WTC11 (cell line): ENCODE data around the gene CKAP2L. TPM values are rescaled to one million over a fixed set of nuclear protein-coding genes. Genes with fewer than 3 reads are reported as not detected.

Experiments
- ATAC-seq: fragments of 200-7000 bp; cut with Tn5 transposase; 2 replicates; pipeline ENCODE4 v1.10.0; 2021; ENCODE audit warnings: mild to moderate bottlenecking, moderate library complexity
- CTCF ChIA-PET: fragments of 300-600 bp; sonication (Branson Sonifier 250); formaldehyde crosslinking; loops from one replicate; lab custom pipeline; 2021; ENCODE audit warnings: antibody characterized with exemption; lab: Charles Lee
- POLR2A ChIA-PET: fragments of 350-600 bp; sonication (Branson Sonifier 250); formaldehyde crosslinking; loops from one replicate; lab custom pipeline; 2021; ENCODE audit warnings: antibody characterized with exemption; lab: Charles Lee
- DNase-seq: peaks from one replicate; pipeline ENCODE4 v3.0.0; 2021; ENCODE audit warnings: low spot score
- H3K27ac Mint-ChIP-seq: 2 replicates; pipeline ENCODE4 v1.8.0; 2021; ENCODE audit warnings: mixed read lengths
- H3K27me3 Mint-ChIP-seq: 2 replicates; pipeline ENCODE4 v1.8.0; 2021; ENCODE audit warnings: low read depth, mild to moderate bottlenecking, moderate library complexity, mixed read lengths
- H3K36me3 Mint-ChIP-seq: 2 replicates; pipeline ENCODE4 v1.8.0; 2021; ENCODE audit warnings: mixed read lengths
- H3K4me1 Mint-ChIP-seq: 2 replicates; pipeline ENCODE4 v1.8.0; 2022; ENCODE audit warnings: mixed read lengths
- H3K4me3 Mint-ChIP-seq: 2 replicates; pipeline ENCODE4 v1.8.0; 2021; ENCODE audit warnings: mild to moderate bottlenecking, moderate library complexity, mixed read lengths
- H3K9me3 Mint-ChIP-seq: 2 replicates; pipeline ENCODE4 v1.8.0; 2021; ENCODE audit warnings: mixed read lengths
- ATF1 ChIP-seq: sonication (generic); formaldehyde crosslinking; IDR thresholded peaks from 2 replicates; pipeline ENCODE4 v1.8.1; 2023; ENCODE audit warnings: mild to moderate bottlenecking, moderate library complexity, missing genetic modification reagents
- E2F1 ChIP-seq: sonication (generic); formaldehyde crosslinking; IDR thresholded peaks from 2 replicates; pipeline ENCODE4 v1.8.0; 2022; ENCODE audit warnings: mild to moderate bottlenecking, missing genetic modification reagents
- E2F4 ChIP-seq: sonication (generic); formaldehyde crosslinking; IDR thresholded peaks from 2 replicates; pipeline ENCODE4 v1.8.1; 2022; ENCODE audit warnings: low read depth, mild to moderate bottlenecking, moderate library complexity, missing genetic modification reagents, borderline replicate concordance
- FOXJ3 ChIP-seq: sonication (generic); formaldehyde crosslinking; IDR thresholded peaks from 2 replicates; pipeline ENCODE4 v1.9.0; 2021; ENCODE audit warnings: missing genetic modification reagents, mild to moderate bottlenecking, borderline replicate concordance
- NFATC4 ChIP-seq: fragments of 250-450 bp; sonication (Bioruptor Pico); IDR thresholded peaks from 2 replicates; pipeline ENCODE4 v1.9.0; 2021; ENCODE audit warnings: mild to moderate bottlenecking
- NFE2L1 ChIP-seq: sonication (generic); formaldehyde crosslinking; IDR thresholded peaks from 2 replicates; pipeline ENCODE4 v1.8.1; 2023; ENCODE audit warnings: missing genetic modification reagents
- NR3C1 ChIP-seq: sonication (generic); formaldehyde crosslinking; conservative IDR thresholded peaks from 2 replicates; pipeline ENCODE4 v1.8.1; 2023; ENCODE audit warnings: low read depth, mild to moderate bottlenecking, missing genetic modification reagents
- SMAD3 ChIP-seq: sonication (generic); formaldehyde crosslinking; IDR thresholded peaks from 2 replicates; pipeline ENCODE4 v1.8.0; 2022; ENCODE audit warnings: missing genetic modification reagents, mild to moderate bottlenecking, borderline replicate concordance
- SMAD4 ChIP-seq: sonication (generic); formaldehyde crosslinking; IDR thresholded peaks from 2 replicates; pipeline ENCODE4 v1.8.0; 2022; ENCODE audit warnings: mild to moderate bottlenecking, missing genetic modification reagents
- TEAD4 ChIP-seq: sonication (generic); formaldehyde crosslinking; IDR thresholded peaks from 2 replicates; pipeline ENCODE4 v1.8.0; 2022; ENCODE audit warnings: mild to moderate bottlenecking, missing genetic modification reagents
- ZBTB21 ChIP-seq: sonication (generic); formaldehyde crosslinking; IDR thresholded peaks from 2 replicates; pipeline ENCODE4 v1.8.1; 2023; ENCODE audit warnings: mild to moderate bottlenecking, missing genetic modification reagents, borderline replicate concordance
- ZNF232 ChIP-seq: sonication (generic); formaldehyde crosslinking; IDR thresholded peaks from 2 replicates; pipeline ENCODE4 v1.8.0; 2022; ENCODE audit warnings: mild to moderate bottlenecking, missing genetic modification reagents
- ZNF317 ChIP-seq: sonication (generic); formaldehyde crosslinking; IDR thresholded peaks from 2 replicates; pipeline ENCODE4 v1.8.1; 2023; ENCODE audit warnings: low read depth, mild to moderate bottlenecking, moderate library complexity, missing genetic modification reagents, borderline replicate concordance
- ZSCAN18 ChIP-seq: fragments of 250-450 bp; sonication (Bioruptor Pico); IDR thresholded peaks from 2 replicates; pipeline ENCODE4 v2.1.2; 2022; ENCODE audit warnings: mild to moderate bottlenecking, moderate library complexity
- total RNA-seq: library from RNA; stranded (reverse); gene quantifications from 3 replicates; pipeline ENCODE4 v1.2.3, GENCODE V29; 2021
- TF ChIP-seq, protein P1 (sequence below): fragments of 250-450 bp; sonication (Bioruptor Pico); IDR thresholded peaks from 2 replicates; pipeline ENCODE4 v1.8.0; 2021; ENCODE audit warnings: mild to moderate bottlenecking
- TF ChIP-seq, protein P2 (sequence below): sonication (generic); formaldehyde crosslinking; IDR thresholded peaks from 2 replicates; pipeline ENCODE4 v1.8.1; 2023; ENCODE audit warnings: mild to moderate bottlenecking, missing genetic modification reagents, moderate library complexity
- TF ChIP-seq, protein P3 (sequence below): sonication (generic); formaldehyde crosslinking; IDR thresholded peaks from 2 replicates; pipeline ENCODE4 v1.8.0; 2022; ENCODE audit warnings: missing genetic modification reagents

The CKAP2L gene
- total RNA-seq, 1 experiment from 2014 or later = 25.6 TPM

GRCh38 chr2:112784199-112785189, 20.1 kb upstream of the CKAP2L start, which contains the start of gene IL1A (continued):
- TF ChIP-seq E2F4 (CRISPR knock-in tag) (no peak), FOXJ3 (CRISPR knock-in tag) (no peak), ZBTB21 (CRISPR knock-in tag) (no peak), SMAD3 (CRISPR knock-in tag) (no peak)
- TF ChIP-seq, protein P1, sequence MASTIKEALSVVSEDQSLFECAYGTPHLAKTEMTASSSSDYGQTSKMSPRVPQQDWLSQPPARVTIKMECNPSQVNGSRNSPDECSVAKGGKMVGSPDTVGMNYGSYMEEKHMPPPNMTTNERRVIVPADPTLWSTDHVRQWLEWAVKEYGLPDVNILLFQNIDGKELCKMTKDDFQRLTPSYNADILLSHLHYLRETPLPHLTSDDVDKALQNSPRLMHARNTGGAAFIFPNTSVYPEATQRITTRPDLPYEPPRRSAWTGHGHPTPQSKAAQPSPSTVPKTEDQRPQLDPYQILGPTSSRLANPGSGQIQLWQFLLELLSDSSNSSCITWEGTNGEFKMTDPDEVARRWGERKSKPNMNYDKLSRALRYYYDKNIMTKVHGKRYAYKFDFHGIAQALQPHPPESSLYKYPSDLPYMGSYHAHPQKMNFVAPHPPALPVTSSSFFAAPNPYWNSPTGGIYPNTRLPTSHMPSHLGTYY (CRISPR knock-in tag) = no peak
- TF ChIP-seq, protein P2, sequence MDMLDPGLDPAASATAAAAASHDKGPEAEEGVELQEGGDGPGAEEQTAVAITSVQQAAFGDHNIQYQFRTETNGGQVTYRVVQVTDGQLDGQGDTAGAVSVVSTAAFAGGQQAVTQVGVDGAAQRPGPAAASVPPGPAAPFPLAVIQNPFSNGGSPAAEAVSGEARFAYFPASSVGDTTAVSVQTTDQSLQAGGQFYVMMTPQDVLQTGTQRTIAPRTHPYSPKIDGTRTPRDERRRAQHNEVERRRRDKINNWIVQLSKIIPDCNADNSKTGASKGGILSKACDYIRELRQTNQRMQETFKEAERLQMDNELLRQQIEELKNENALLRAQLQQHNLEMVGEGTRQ (CRISPR knock-in tag) = no peak

DNA sequence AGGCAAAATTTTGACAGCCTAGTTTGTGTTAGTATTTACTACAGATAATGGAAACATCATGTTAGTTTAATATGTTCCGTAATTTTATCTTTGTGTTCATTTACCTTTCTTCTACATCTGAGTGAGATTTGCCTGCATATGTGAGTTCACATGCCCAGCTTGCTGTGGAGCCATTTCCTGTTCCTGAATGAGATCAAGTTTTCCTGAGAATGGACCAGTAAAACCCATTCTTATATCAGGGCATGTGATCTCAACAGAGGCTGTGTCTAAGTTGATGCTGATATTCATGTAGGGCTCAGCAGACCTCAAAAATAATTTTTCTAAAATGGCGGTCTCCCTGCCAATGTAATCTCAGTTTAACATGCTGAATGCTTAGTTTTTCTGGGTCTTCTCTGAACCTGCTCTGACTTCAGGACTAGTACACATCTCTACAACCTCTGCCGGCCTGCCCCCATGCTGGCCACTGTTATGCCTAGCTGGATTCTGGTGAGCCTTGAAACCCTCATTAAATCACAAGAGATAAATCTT, 18.8 kb upstream of the CKAP2L start:
- CTCF ChIA-PET = interaction anchor here (0.6 to 2.4 kb wide), 2 partner anchors 107 to 158 kb away, joined by 3 to 6 read pairs; no protein-coding TSS in a partner anchor
- no peak for ATAC-seq
- peak overlapping the region; percentile 24; the same call in 1 of the 2 replicates for H3K27ac Mint-ChIP-seq
- H3K27me3 Mint-ChIP-seq = no peaks in the 10 kb centered on the region
- H3K36me3 Mint-ChIP-seq = no peaks in the 10 kb centered on the region
- H3K4me3 Mint-ChIP-seq = no peak overlapping the region
- no peak for DNase-seq
- H3K4me1 Mint-ChIP-seq = peaks cover 29% of the 10 kb centered on the region
- POLR2A ChIA-PET = interaction anchor here (0.9 kb wide), 1 partner anchor 18 kb away, joined by 3 read pairs; no protein-coding TSS in a partner anchor
- no peak for TF ChIP-seq TEAD4 (CRISPR knock-in tag)
- no peak for TF ChIP-seq ATF1 (CRISPR knock-in tag)
- no peak for TF ChIP-seq NFATC4 (CRISPR knock-in tag)
- TF ChIP-seq ZNF232 = no peak
- no peak for TF ChIP-seq ZNF317 (CRISPR knock-in tag)
- TF ChIP-seq NR3C1 (CRISPR knock-in tag) = no peak
- TF ChIP-seq NFE2L1 (CRISPR knock-in tag) = no peak
- TF ChIP-seq ZSCAN18 = no peak
- no peak for TF ChIP-seq E2F1
- TF ChIP-seq, protein P3, sequence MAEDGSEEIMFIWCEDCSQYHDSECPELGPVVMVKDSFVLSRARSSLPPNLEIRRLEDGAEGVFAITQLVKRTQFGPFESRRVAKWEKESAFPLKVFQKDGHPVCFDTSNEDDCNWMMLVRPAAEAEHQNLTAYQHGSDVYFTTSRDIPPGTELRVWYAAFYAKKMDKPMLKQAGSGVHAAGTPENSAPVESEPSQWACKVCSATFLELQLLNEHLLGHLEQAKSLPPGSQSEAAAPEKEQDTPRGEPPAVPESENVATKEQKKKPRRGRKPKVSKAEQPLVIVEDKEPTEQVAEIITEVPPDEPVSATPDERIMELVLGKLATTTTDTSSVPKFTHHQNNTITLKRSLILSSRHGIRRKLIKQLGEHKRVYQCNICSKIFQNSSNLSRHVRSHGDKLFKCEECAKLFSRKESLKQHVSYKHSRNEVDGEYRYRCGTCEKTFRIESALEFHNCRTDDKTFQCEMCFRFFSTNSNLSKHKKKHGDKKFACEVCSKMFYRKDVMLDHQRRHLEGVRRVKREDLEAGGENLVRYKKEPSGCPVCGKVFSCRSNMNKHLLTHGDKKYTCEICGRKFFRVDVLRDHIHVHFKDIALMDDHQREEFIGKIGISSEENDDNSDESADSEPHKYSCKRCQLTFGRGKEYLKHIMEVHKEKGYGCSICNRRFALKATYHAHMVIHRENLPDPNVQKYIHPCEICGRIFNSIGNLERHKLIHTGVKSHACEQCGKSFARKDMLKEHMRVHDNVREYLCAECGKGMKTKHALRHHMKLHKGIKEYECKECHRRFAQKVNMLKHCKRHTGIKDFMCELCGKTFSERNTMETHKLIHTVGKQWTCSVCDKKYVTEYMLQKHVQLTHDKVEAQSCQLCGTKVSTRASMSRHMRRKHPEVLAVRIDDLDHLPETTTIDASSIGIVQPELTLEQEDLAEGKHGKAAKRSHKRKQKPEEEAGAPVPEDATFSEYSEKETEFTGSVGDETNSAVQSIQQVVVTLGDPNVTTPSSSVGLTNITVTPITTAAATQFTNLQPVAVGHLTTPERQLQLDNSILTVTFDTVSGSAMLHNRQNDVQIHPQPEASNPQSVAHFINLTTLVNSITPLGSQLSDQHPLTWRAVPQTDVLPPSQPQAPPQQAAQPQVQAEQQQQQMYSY = no peak
- no peak for TF ChIP-seq SMAD4 (CRISPR knock-in tag)
- TF ChIP-seq, all 79 proteins: peak for 0
- no peaks in the 10 kb centered on the region for H3K9me3 Mint-ChIP-seq
